GM12872 (cell line): Measurements from ENCODE around the gene COL13A1.

Source experiments
- CTCF ChIP-seq: IDR thresholded peaks from 3 replicates; pipeline ENCODE4 v1.5.1; 2011; ENCODE audit warnings: low read depth, mild to moderate bottlenecking, low read length, moderate library complexity; ENCODE audit not compliant: insufficient read depth

COL13A1 gene

GRCh38 chr10:69890065-69890847 is 88.5 kb downstream of the COL13A1 start:
- no peak for TF ChIP-seq CTCF

- TF ChIP-seq CTCF: no peak
Observed at GRCh38 chr10:69891057-69891617, 89.4 kb downstream of the COL13A1 start.

- no peak for TF ChIP-seq CTCF
Observed at GRCh38 chr10:69892406-69892805, 90.7 kb downstream of the COL13A1 start.

GRCh38 chr10:69892816-69893215 is 91.1 kb downstream of the COL13A1 start:
- no peak for TF ChIP-seq CTCF

GRCh38 chr10:69893271-69893900 is 91.7 kb downstream of the COL13A1 start:
- TF ChIP-seq CTCF: no peak

- TF ChIP-seq CTCF: no peak
Observed at GRCh38 chr10:69894156-69894555, 92.5 kb downstream of the COL13A1 start.

GRCh38 chr10:69895759-69896158 is 94.1 kb downstream of the COL13A1 start:
- TF ChIP-seq CTCF: no peak
